Activated CD8-positive, alpha-beta T cell treated with anti-CD3 and anti-CD28 coated beads for 36 hours (primary cell): ENCODE results near the gene HUNK. TPM values are rescaled to one million over a fixed set of nuclear protein-coding genes. Genes with fewer than 3 reads are reported as not detected.

ENCODE experiments used
- ATAC-seq: fragments of 200-7000 bp; cut with Tn5 transposase; one replicate; pipeline ENCODE4 v1.10.0; 2021; ENCODE audit warnings: mild to moderate bottlenecking, moderate library complexity
- CTCF ChIA-PET: fragments of 350-600 bp; sonication (Branson Sonifier 250); formaldehyde crosslinking; loops from one replicate; lab custom pipeline; 2021; ENCODE audit warnings: antibody characterized with exemption; lab: Charles Lee
- POLR2A ChIA-PET: fragments of 350-600 bp; sonication (Branson Sonifier 250); formaldehyde crosslinking; loops from one replicate; lab custom pipeline; 2021; ENCODE audit warnings: antibody characterized with exemption; lab: Charles Lee
- DNase-seq: peaks from one replicate; pipeline ENCODE4 v3.0.0-alpha.2; 2020
- H3K27ac Mint-ChIP-seq: one replicate; pipeline ENCODE4 v1.8.0; 2021; ENCODE audit warnings: mild to moderate bottlenecking, mixed read lengths
- H3K27me3 Mint-ChIP-seq: one replicate; pipeline ENCODE4 v1.8.0; 2021; ENCODE audit warnings: mixed read lengths
- H3K36me3 Mint-ChIP-seq: one replicate; pipeline ENCODE4 v1.8.0; 2021; ENCODE audit warnings: low read depth, mixed read lengths
- H3K4me1 Mint-ChIP-seq: one replicate; pipeline ENCODE4 v1.8.0; 2021; ENCODE audit warnings: low read depth, mixed read lengths
- H3K4me3 Mint-ChIP-seq: one replicate; pipeline ENCODE4 v1.8.0; 2021; ENCODE audit warnings: mild to moderate bottlenecking, moderate library complexity, mixed read lengths
- H3K9me3 Mint-ChIP-seq: one replicate; pipeline ENCODE4 v1.8.0; 2021; ENCODE audit warnings: mixed read lengths
- intact Hi-C: fragments of 100-400 bp; cut with micrococcal nuclease; formaldehyde crosslinking; loops from one replicate; pipeline ENCODE4 v1.10.0; 2022
- total RNA-seq, 2 experiments: library from RNA; stranded (reverse); gene quantifications; one replicate each; pipeline ENCODE4 v1.2.3, GENCODE V29; 2021
- TF ChIP-seq, protein P1 (sequence below): fragments of 200-600 bp; IDR thresholded peaks from one replicate; pipeline ENCODE4 v1.8.0; 2022; ENCODE audit warnings: antibody characterized with exemption, mild to moderate bottlenecking

HUNK gene
- total RNA-seq, 2 experiments from 2014 or later = 0.20 to 0.27 TPM

DNA sequence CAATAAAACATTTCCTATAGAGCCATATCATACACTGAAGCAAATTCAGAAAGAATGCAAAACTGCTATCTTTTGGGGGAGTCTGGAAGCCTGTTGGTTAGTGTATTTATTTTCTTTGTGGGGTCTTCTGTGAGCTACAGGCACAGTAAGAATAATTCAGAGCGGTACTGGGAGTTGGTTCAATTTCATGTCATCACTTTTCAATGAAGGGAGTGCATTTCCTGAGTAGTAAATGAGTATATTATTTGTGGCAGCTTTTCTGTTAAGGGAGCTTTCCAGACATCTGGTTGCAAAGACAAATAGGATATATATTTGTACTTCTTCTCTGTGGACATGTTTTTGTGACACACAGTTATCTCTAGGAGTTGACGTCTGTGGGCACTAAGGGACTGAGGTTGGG lies 130.6 kb downstream of the HUNK start:
- no peaks in the 10 kb centered on the region for H3K27me3 Mint-ChIP-seq
- POLR2A ChIA-PET = interaction anchor here (0.7 kb wide), 1 partner anchor 134 kb away, joined by 3 read pairs; no protein-coding TSS in a partner anchor
- no peaks in the 10 kb centered on the region for H3K36me3 Mint-ChIP-seq
- no peak overlapping the region for H3K4me3 Mint-ChIP-seq
- intact Hi-C loops = no loop called here
- H3K27ac Mint-ChIP-seq = no peak overlapping the region
- CTCF ChIA-PET = interaction anchor here (0.8 kb wide), 1 partner anchor 17 kb away, joined by 3 read pairs; no protein-coding TSS in a partner anchor
- H3K9me3 Mint-ChIP-seq = no peaks in the 10 kb centered on the region
- ATAC-seq (no peak), DNase-seq (no peak)
- TF ChIP-seq, protein P1, sequence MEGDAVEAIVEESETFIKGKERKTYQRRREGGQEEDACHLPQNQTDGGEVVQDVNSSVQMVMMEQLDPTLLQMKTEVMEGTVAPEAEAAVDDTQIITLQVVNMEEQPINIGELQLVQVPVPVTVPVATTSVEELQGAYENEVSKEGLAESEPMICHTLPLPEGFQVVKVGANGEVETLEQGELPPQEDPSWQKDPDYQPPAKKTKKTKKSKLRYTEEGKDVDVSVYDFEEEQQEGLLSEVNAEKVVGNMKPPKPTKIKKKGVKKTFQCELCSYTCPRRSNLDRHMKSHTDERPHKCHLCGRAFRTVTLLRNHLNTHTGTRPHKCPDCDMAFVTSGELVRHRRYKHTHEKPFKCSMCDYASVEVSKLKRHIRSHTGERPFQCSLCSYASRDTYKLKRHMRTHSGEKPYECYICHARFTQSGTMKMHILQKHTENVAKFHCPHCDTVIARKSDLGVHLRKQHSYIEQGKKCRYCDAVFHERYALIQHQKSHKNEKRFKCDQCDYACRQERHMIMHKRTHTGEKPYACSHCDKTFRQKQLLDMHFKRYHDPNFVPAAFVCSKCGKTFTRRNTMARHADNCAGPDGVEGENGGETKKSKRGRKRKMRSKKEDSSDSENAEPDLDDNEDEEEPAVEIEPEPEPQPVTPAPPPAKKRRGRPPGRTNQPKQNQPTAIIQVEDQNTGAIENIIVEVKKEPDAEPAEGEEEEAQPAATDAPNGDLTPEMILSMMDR = no peak
- no peaks in the 10 kb centered on the region for H3K4me1 Mint-ChIP-seq

DNA sequence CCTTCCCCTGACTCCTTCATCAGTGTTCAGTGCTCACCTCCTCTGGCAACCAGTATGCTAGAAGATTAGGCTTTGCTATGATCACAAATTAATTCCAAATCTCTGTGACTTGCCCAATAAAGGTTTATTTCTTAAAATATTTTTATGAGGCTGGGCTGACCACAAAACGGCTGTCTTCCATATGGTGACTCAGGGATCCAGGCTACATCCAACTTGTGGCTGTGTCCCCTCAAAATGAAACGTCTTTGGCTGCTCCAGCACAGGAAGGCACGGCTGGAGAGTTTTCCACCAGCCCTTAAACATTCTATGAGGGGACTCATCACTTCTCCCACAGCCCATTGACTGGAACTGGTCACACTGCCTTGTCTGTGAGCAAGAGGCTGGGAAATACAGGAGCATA lies 131.5 kb downstream of the HUNK start:
- intact Hi-C loops = no loop called here
- ATAC-seq (no peak), DNase-seq (no peak)
- POLR2A ChIA-PET = no interaction called here
- H3K27me3 Mint-ChIP-seq = peaks cover 4% of the 10 kb centered on the region
- H3K36me3 Mint-ChIP-seq = no peaks in the 10 kb centered on the region
- CTCF ChIA-PET = no interaction called here
- TF ChIP-seq, protein P1 = no peak
- H3K4me3 Mint-ChIP-seq = no peak overlapping the region
- no peaks in the 10 kb centered on the region for H3K9me3 Mint-ChIP-seq
- no peak overlapping the region for H3K27ac Mint-ChIP-seq
- H3K4me1 Mint-ChIP-seq = no peaks in the 10 kb centered on the region

DNA sequence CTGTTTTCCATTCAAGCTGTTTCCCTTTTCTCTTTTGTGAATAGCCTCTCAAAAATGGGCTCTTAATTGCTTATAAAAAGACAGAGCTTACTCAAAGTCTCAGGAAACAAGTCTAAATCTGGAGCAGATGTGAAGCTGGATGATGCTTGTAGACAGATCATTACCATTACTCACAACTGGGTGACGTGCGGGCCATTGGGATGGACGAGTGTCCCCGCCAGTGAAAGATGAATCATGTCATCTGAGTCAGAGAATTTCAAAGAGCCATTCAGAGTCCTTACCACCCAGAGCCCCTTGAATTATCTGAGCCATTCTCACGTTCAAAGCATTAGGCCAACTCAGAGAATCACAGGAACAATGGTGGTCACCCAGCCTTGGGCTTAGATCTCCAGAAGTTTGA lies 134.6 kb downstream of the HUNK start:
- Mint-ChIP-seq H3K27ac (no peak overlapping the region), H3K9me3 (no peaks in the 10 kb centered on the region), H3K4me1 (no peaks in the 10 kb centered on the region), H3K4me3 (no peak overlapping the region), H3K36me3 (no peaks in the 10 kb centered on the region), H3K27me3 (peaks cover 4% of the 10 kb centered on the region)
- no peak for ATAC-seq
- ChIA-PET POLR2A (no interaction called here), CTCF (no interaction called here)
- TF ChIP-seq, protein P1 = no peak
- DNase-seq = no peak
- intact Hi-C loops = no loop called here

DNA sequence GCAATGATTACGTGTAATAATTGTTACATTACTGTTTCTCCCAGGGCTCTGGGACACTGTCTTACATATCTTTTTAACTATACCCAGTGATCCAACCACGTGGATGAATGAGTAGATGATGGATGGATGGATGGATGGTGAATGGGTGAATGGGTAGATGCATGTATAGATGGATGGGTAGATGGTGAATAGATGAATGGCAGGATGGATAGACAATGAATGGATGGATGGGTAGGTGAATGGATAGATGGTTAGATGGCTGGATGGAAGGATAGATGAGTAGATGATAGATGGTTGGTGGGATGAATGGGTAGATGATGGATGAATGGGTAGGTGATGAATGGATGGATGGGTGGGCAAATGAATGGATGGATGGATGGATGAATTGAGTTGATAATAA lies 135.9 kb downstream of the HUNK start:
- peaks cover 4% of the 10 kb centered on the region for H3K27me3 Mint-ChIP-seq
- no peak overlapping the region for H3K27ac Mint-ChIP-seq
- CTCF ChIA-PET = no interaction called here
- H3K9me3 Mint-ChIP-seq = no peaks in the 10 kb centered on the region
- no peaks in the 10 kb centered on the region for H3K36me3 Mint-ChIP-seq
- H3K4me3 Mint-ChIP-seq = no peak overlapping the region
- TF ChIP-seq, protein P1 = no peak
- no peak for ATAC-seq
- no peak for DNase-seq
- intact Hi-C loops = no loop called here
- POLR2A ChIA-PET = no interaction called here
- no peaks in the 10 kb centered on the region for H3K4me1 Mint-ChIP-seq

DNA sequence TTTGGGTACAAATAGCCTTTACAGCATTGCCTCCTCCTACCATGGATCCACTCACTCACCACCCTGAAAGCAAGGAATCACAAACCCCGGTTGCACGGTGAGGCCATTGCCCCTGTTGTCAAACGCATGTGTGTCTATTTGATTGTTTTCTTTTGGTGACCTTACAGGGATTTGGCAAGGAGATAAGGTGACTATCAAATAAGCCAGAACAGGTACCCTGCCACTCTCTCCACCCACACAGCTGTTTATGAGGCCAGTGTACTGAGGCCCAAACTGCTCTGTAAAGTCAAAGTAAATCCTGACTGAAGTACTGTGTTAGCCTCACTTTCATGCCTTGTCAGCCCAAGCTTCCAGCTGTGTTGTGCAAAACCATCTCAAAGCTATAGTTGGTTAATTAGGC lies 136.4 kb downstream of the HUNK start:
- H3K4me3 Mint-ChIP-seq = no peak overlapping the region
- TF ChIP-seq, protein P1 = no peak
- POLR2A ChIA-PET = no interaction called here
- no peak for DNase-seq
- no peaks in the 10 kb centered on the region for H3K4me1 Mint-ChIP-seq
- no peak for ATAC-seq
- no peak overlapping the region for H3K27ac Mint-ChIP-seq
- CTCF ChIA-PET = no interaction called here
- peaks cover 5% of the 10 kb centered on the region for H3K27me3 Mint-ChIP-seq
- no peaks in the 10 kb centered on the region for H3K9me3 Mint-ChIP-seq
- intact Hi-C loops = no loop called here
- H3K36me3 Mint-ChIP-seq = no peaks in the 10 kb centered on the region
